Activated CD8-positive, alpha-beta T cell treated with anti-CD3 and anti-CD28 coated beads for 36 hours (primary cell): ENCODE results near the gene CIDEC. TPM values are rescaled to one million over a fixed set of nuclear protein-coding genes. Genes with fewer than 3 reads are reported as not detected.
A peak's percentile ranks its signal among the peaks of the same experiment; 100 is the strongest.

Experiments
- ATAC-seq: fragments of 200-7000 bp; cut with Tn5 transposase; one replicate; pipeline ENCODE4 v1.10.0; 2021; ENCODE audit warnings: mild to moderate bottlenecking, moderate library complexity
- CTCF ChIA-PET: fragments of 350-600 bp; sonication (Branson Sonifier 250); formaldehyde crosslinking; loops from one replicate; lab custom pipeline; 2021; ENCODE audit warnings: antibody characterized with exemption; lab: Charles Lee
- POLR2A ChIA-PET: fragments of 350-600 bp; sonication (Branson Sonifier 250); formaldehyde crosslinking; loops from one replicate; lab custom pipeline; 2021; ENCODE audit warnings: antibody characterized with exemption; lab: Charles Lee
- DNase-seq: peaks from one replicate; pipeline ENCODE4 v3.0.0-alpha.2; 2020
- H3K27ac Mint-ChIP-seq: one replicate; pipeline ENCODE4 v1.8.0; 2021; ENCODE audit warnings: mild to moderate bottlenecking, mixed read lengths
- H3K27me3 Mint-ChIP-seq: one replicate; pipeline ENCODE4 v1.8.0; 2021; ENCODE audit warnings: mixed read lengths
- H3K36me3 Mint-ChIP-seq: one replicate; pipeline ENCODE4 v1.8.0; 2021; ENCODE audit warnings: low read depth, mixed read lengths
- H3K4me1 Mint-ChIP-seq: one replicate; pipeline ENCODE4 v1.8.0; 2021; ENCODE audit warnings: low read depth, mixed read lengths
- H3K4me3 Mint-ChIP-seq: one replicate; pipeline ENCODE4 v1.8.0; 2021; ENCODE audit warnings: mild to moderate bottlenecking, moderate library complexity, mixed read lengths
- H3K9me3 Mint-ChIP-seq: one replicate; pipeline ENCODE4 v1.8.0; 2021; ENCODE audit warnings: mixed read lengths
- intact Hi-C: fragments of 100-400 bp; cut with micrococcal nuclease; formaldehyde crosslinking; loops from one replicate; pipeline ENCODE4 v1.10.0; 2022
- total RNA-seq, 2 experiments: library from RNA; stranded (reverse); gene quantifications; one replicate each; pipeline ENCODE4 v1.2.3, GENCODE V29; 2021
- TF ChIP-seq, protein P1 (sequence below): fragments of 200-600 bp; IDR thresholded peaks from one replicate; pipeline ENCODE4 v1.8.0; 2022; ENCODE audit warnings: antibody characterized with exemption, mild to moderate bottlenecking

The CIDEC gene
- total RNA-seq, 2 experiments from 2014 or later = not detected

DNA sequence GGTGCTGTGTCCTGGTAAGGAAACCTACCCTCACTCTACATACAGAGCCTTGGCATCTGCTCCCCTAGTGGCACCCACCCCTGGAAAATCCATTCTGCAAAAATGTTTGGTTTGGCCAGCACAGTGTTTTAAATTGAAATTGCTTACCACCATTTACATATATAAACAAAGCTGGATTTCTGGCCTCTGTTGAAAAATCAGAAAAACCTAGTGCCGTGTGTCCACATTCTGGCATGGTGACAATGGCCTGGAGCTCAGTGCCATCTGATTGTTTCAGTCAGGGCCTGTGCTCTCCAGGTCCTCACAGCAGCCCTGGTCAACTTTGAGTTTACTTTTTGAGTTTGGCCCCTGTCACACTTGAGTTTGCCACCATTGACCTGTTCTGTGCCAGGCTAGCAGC is 34.0 kb upstream of the CIDEC start:
- H3K4me1 Mint-ChIP-seq = peaks cover 25% of the 10 kb centered on the region
- no peak for DNase-seq
- H3K36me3 Mint-ChIP-seq = no peaks in the 10 kb centered on the region
- POLR2A ChIA-PET = interaction anchor here (0.8 to 1.4 kb wide), 2 partner anchors 19 to 23 kb away, joined by 3 to 7 read pairs; no protein-coding TSS in a partner anchor
- ATAC-seq = no peak
- TF ChIP-seq, protein P1, sequence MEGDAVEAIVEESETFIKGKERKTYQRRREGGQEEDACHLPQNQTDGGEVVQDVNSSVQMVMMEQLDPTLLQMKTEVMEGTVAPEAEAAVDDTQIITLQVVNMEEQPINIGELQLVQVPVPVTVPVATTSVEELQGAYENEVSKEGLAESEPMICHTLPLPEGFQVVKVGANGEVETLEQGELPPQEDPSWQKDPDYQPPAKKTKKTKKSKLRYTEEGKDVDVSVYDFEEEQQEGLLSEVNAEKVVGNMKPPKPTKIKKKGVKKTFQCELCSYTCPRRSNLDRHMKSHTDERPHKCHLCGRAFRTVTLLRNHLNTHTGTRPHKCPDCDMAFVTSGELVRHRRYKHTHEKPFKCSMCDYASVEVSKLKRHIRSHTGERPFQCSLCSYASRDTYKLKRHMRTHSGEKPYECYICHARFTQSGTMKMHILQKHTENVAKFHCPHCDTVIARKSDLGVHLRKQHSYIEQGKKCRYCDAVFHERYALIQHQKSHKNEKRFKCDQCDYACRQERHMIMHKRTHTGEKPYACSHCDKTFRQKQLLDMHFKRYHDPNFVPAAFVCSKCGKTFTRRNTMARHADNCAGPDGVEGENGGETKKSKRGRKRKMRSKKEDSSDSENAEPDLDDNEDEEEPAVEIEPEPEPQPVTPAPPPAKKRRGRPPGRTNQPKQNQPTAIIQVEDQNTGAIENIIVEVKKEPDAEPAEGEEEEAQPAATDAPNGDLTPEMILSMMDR = no peak
- CTCF ChIA-PET = interaction anchor here (0.9 to 7.0 kb wide), 6 partner anchors 9 to 68 kb away, joined by 3 to 46 read pairs (median 3); partner anchors contain the start of genes CRELD1 and IL17RE
- no peak overlapping the region for H3K4me3 Mint-ChIP-seq
- H3K9me3 Mint-ChIP-seq = no peaks in the 10 kb centered on the region
- intact Hi-C loops = no loop called here
- peaks cover 6% of the 10 kb centered on the region for H3K27me3 Mint-ChIP-seq
- H3K27ac Mint-ChIP-seq = no peak overlapping the region

DNA sequence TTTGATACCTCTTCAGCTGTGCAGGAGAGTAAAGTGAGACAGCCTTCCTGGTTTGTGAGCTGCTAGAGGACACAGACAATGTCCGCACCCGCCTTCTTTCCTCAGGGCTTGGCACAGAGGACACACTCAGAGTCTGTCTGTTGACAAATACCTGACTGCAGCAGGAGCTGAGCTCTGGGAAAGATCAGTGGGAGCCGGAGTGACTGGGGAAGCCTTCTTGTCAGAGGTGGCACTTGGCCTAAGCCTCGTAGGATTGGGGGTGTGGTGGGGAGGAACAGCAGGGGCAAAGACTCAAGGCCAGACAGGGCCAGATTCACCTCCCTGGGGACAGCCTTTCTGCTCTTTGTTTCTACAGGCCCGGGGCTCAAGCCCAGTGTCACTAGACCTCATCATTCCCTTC is 33.5 kb upstream of the CIDEC start:
- intact Hi-C loops = no loop called here
- Mint-ChIP-seq H3K36me3 (no peaks in the 10 kb centered on the region), H3K27me3 (peaks cover 6% of the 10 kb centered on the region), H3K4me3 (no peak overlapping the region), H3K27ac (no peak overlapping the region), H3K9me3 (no peaks in the 10 kb centered on the region), H3K4me1 (peaks cover 25% of the 10 kb centered on the region)
- no peak for DNase-seq
- ChIA-PET CTCF (interaction anchor here (0.9 to 7.0 kb wide), 6 partner anchors 9 to 68 kb away, joined by 3 to 46 read pairs (median 3); partner anchors contain the start of genes CRELD1 and IL17RE), POLR2A (interaction anchor here (1.4 kb wide), 1 partner anchor 19 kb away, joined by 7 read pairs; no protein-coding TSS in a partner anchor)
- TF ChIP-seq, protein P1 = no peak
- no peak for ATAC-seq

DNA sequence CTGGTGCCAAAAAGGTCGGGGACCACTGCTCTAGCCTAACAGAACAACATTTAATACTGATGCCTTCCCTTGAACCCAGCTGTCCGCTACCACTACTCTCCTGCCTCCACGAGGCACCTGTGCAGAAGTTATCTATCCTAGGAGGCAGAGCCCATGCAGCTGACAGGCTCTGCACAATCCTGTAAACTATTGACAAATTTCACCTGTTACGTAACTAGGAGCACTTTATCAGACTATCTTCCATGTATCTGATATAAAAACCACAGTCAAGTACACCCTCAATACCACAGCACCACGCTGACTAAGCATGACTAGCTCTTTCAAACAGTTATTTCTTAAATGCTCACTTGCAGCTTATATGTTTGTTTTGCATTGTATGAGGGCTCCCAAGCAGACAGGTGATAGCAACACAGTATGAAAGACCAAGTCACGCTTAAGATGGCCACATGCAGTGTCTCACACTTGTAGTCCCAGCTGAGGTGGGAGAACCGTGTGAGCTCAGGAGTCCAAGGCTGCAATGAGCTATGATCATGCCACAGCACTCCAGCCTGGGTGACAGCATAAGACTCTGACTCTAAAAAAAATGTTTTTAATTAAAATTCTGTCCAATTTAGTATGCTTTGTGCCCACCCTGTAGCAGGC is 32.4 kb upstream of the CIDEC start:
- Mint-ChIP-seq H3K4me1 (peaks cover 25% of the 10 kb centered on the region), H3K27ac (no peak overlapping the region), H3K9me3 (no peaks in the 10 kb centered on the region), H3K4me3 (no peak overlapping the region), H3K36me3 (no peaks in the 10 kb centered on the region), H3K27me3 (peaks cover 6% of the 10 kb centered on the region)
- DNase-seq = peak; percentile 49
- POLR2A ChIA-PET = interaction anchor here (0.7 to 2.5 kb wide), 5 partner anchors 19 to 507 kb away, joined by 3 to 9 read pairs (median 5); no protein-coding TSS in a partner anchor
- intact Hi-C loops = no loop called here
- CTCF ChIA-PET = interaction anchor here (1.1 to 7.0 kb wide), 3 partner anchors 20 to 34 kb away, joined by 3 to 46 read pairs (median 6); partner anchors contain the start of genes CRELD1 and JAGN1
- ATAC-seq = no peak
- TF ChIP-seq, protein P1 = no peak

DNA sequence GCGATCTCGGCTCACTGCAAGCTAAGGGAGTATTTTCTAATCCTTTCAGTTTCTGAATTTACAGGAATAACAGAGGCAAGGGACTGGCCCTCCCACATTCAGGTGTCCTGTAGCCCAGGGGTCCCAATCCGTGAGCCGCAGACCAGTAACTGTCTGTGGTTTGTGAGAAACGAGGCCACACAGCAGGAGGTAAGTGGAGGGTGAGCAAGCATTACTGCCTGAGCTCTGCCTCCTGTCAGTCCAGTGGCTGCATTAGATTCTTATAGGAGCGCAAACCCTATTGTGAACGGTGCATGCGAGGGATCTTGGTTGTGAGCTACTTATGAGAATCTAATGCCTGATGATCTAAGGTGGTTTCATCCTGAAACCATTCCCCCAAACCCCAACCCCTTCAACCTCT is 31.8 kb upstream of the CIDEC start:
- TF ChIP-seq, protein P1 = no peak
- no peaks in the 10 kb centered on the region for H3K36me3 Mint-ChIP-seq
- H3K27ac Mint-ChIP-seq = no peak overlapping the region
- DNase-seq = no peak
- ATAC-seq = no peak
- H3K4me3 Mint-ChIP-seq = no peak overlapping the region
- peaks cover 24% of the 10 kb centered on the region for H3K4me1 Mint-ChIP-seq
- intact Hi-C loops = no loop called here
- no peaks in the 10 kb centered on the region for H3K9me3 Mint-ChIP-seq
- ChIA-PET POLR2A (interaction anchor here (0.7 to 2.5 kb wide), 6 partner anchors 18 to 507 kb away, joined by 3 to 9 read pairs (median 4); partner anchors contain the start of gene EMC3), CTCF (interaction anchor here (1.1 to 7.0 kb wide), 3 partner anchors 20 to 34 kb away, joined by 3 to 46 read pairs (median 6); partner anchors contain the start of genes CRELD1 and JAGN1)
- H3K27me3 Mint-ChIP-seq = peaks cover 6% of the 10 kb centered on the region
